Astrocyte (in vitro differentiated cells and primary cell): ENCODE results near the gene DMBX1. TPM values are rescaled to one million over a fixed set of nuclear protein-coding genes. Genes with fewer than 3 reads are reported as not detected.

Experiments used
- DNase-seq: peaks from one replicate; pipeline ENCODE4 v3.0.0-alpha.2; 2010; ENCODE audit warnings: low read depth
- FAIRE-seq: peaks from 2 replicates; lab custom pipeline; 2011; peaks lifted over from hg19 to GRCh38; lab: Jason Lieb, UNC
- H2AFZ ChIP-seq: 2 replicates; pipeline ENCODE4 v1.6.0; 2012; ENCODE audit warnings: low read depth, low read length, inconsistent platforms
- H3K27ac ChIP-seq: 2 replicates; pipeline ENCODE4 v1.5.1; 2011; ENCODE audit warnings: low read depth, low read length, inconsistent platforms
- H3K27me3 ChIP-seq: 2 replicates; pipeline ENCODE4 v1.6.0; 2011; ENCODE audit warnings: low read length, inconsistent platforms; ENCODE audit not compliant: insufficient read depth
- H3K36me3 ChIP-seq: 2 replicates; pipeline ENCODE4 v1.5.1; 2011; ENCODE audit warnings: low read length, inconsistent platforms; ENCODE audit not compliant: insufficient read depth
- H3K4me1 ChIP-seq: 2 replicates; pipeline ENCODE4 v1.5.1; 2011; ENCODE audit warnings: low read length, inconsistent platforms; ENCODE audit not compliant: insufficient read depth
- H3K4me2 ChIP-seq: 2 replicates; pipeline ENCODE4 v1.6.0; 2012; ENCODE audit warnings: low read length, inconsistent platforms
- H3K4me3 ChIP-seq: 2 replicates; pipeline ENCODE4 v1.5.1; 2011; ENCODE audit warnings: low read depth, mild to moderate bottlenecking, low read length, inconsistent platforms; ENCODE audit not compliant: insufficient read depth
- H3K79me2 ChIP-seq: 2 replicates; pipeline ENCODE4 v1.6.0; 2012; ENCODE audit warnings: mild to moderate bottlenecking, low read length, inconsistent platforms; ENCODE audit not compliant: insufficient read depth
- H3K9ac ChIP-seq: 2 replicates; pipeline ENCODE4 v1.6.0; 2012; ENCODE audit warnings: mild to moderate bottlenecking, low read length, inconsistent platforms
- H3K9me3 ChIP-seq: 2 replicates; pipeline ENCODE4 v1.5.1; 2012; ENCODE audit warnings: low read depth, mild to moderate bottlenecking, low read length, inconsistent platforms; ENCODE audit not compliant: insufficient read depth
- H4K20me1 ChIP-seq: 2 replicates; pipeline ENCODE4 v1.6.0; 2012; ENCODE audit warnings: low read length, inconsistent platforms; ENCODE audit not compliant: insufficient read depth
- H3K27ac Mint-ChIP-seq: one replicate; pipeline ENCODE4 v1.8.0; 2021; ENCODE audit warnings: mild to moderate bottlenecking, mixed read lengths; ENCODE audit not compliant: unreplicated experiment
- H3K27me3 Mint-ChIP-seq: one replicate; pipeline ENCODE4 v1.8.0; 2021; ENCODE audit warnings: low read depth, mixed read lengths; ENCODE audit not compliant: unreplicated experiment
- H3K36me3 Mint-ChIP-seq: one replicate; pipeline ENCODE4 v1.8.0; 2021; ENCODE audit warnings: low read depth, mixed read lengths; ENCODE audit not compliant: unreplicated experiment
- H3K4me1 Mint-ChIP-seq: one replicate; pipeline ENCODE4 v1.8.0; 2021; ENCODE audit warnings: low read depth, mixed read lengths; ENCODE audit not compliant: unreplicated experiment
- H3K4me3 Mint-ChIP-seq: one replicate; pipeline ENCODE4 v1.8.0; 2021; ENCODE audit warnings: mild to moderate bottlenecking, moderate library complexity, mixed read lengths; ENCODE audit not compliant: unreplicated experiment
- H3K9me3 Mint-ChIP-seq: one replicate; pipeline ENCODE4 v1.8.0; 2021; ENCODE audit warnings: mild to moderate bottlenecking, mixed read lengths; ENCODE audit not compliant: unreplicated experiment
- CTCF ChIP-seq: IDR thresholded peaks from 2 replicates; pipeline ENCODE4 v1.5.1; 2011; ENCODE audit warnings: low read depth, mild to moderate bottlenecking, inconsistent platforms, low read length, moderate library complexity; ENCODE audit not compliant: insufficient read depth
- EZH2 ChIP-seq: IDR thresholded peaks from 2 replicates; pipeline ENCODE4 v1.6.1; 2012; ENCODE audit warnings: mild to moderate bottlenecking, low read length, inconsistent platforms; ENCODE audit not compliant: insufficient read depth
- total RNA-seq: library from RNA; stranded (reverse); gene quantifications from 2 replicates; pipeline ENCODE4 v1.2.1, GENCODE V29; 2021

Gene DMBX1
- total RNA-seq, 1 donor from 2014 or later = 0.07 TPM

GRCh38 chr1:46484783-46485490 is 4.7 kb upstream of the DMBX1 start:
- no peak for FAIRE-seq
- H3K27ac Mint-ChIP-seq = no peak overlapping the region
- H3K4me3 ChIP-seq = no peak overlapping the region
- no peak overlapping the region for H2AFZ ChIP-seq
- H3K4me1 ChIP-seq = peaks cover 2% of the 10 kb centered on the region
- peaks cover 3% of the 10 kb centered on the region for H3K9me3 Mint-ChIP-seq
- H4K20me1 ChIP-seq = peaks cover 6% of the 10 kb centered on the region
- no peak overlapping the region for H3K4me2 ChIP-seq
- no peaks in the 10 kb centered on the region for H3K79me2 ChIP-seq
- peaks cover 85% of the 10 kb centered on the region for H3K27me3 ChIP-seq
- H3K9ac ChIP-seq = no peak overlapping the region
- no peaks in the 10 kb centered on the region for H3K36me3 ChIP-seq
- peaks cover 6% of the 10 kb centered on the region for H3K4me1 Mint-ChIP-seq
- H3K27me3 Mint-ChIP-seq = peaks cover 88% of the 10 kb centered on the region
- H3K27ac ChIP-seq = no peak overlapping the region
- TF ChIP-seq CTCF (no peak), EZH2 (no peak)
- H3K36me3 Mint-ChIP-seq = no peaks in the 10 kb centered on the region
- H3K4me3 Mint-ChIP-seq = no peak overlapping the region
- no peak for DNase-seq
- no peaks in the 10 kb centered on the region for H3K9me3 ChIP-seq

- Histone ChIP-seq H3K79me2 (no peaks in the 10 kb centered on the region), H3K27ac (no peak overlapping the region), H3K9me3 (no peaks in the 10 kb centered on the region), H4K20me1 (peaks cover 9% of the 10 kb centered on the region), H3K4me1 (peaks cover 5% of the 10 kb centered on the region), H3K27me3 (peaks cover 87% of the 10 kb centered on the region), H3K9ac (no peak overlapping the region), H3K4me3 (no peak overlapping the region), H2AFZ (no peak overlapping the region), H3K4me2 (no peak overlapping the region), H3K36me3 (no peaks in the 10 kb centered on the region)
- Mint-ChIP-seq H3K27ac (no peak overlapping the region), H3K4me3 (no peak overlapping the region), H3K4me1 (peaks cover 9% of the 10 kb centered on the region), H3K9me3 (peaks cover 3% of the 10 kb centered on the region), H3K36me3 (no peaks in the 10 kb centered on the region), H3K27me3 (peaks cover 86% of the 10 kb centered on the region)
- TF ChIP-seq CTCF (no peak), EZH2 (peak; percentile 65)
- no peak for FAIRE-seq
- no peak for DNase-seq
These were observed 3.8 kb upstream of the DMBX1 start for GRCh38 chr1:46485564-46486431.
